CMK (cell line): Measurements from ENCODE around the gene MARCHF3.
A peak's percentile ranks its signal among the peaks of the same experiment; 100 is the strongest.
"Not testable (repeated sequence)": the region's sequence is repeated elsewhere in the genome, so short reads cannot be mapped to it uniquely, and the experiment has no call there.

Experiments
- DNase-seq: peaks from one replicate; pipeline ENCODE4 v3.0.0-alpha.2; 2010; ENCODE audit warnings: low read depth

MARCHF3 gene

DNA sequence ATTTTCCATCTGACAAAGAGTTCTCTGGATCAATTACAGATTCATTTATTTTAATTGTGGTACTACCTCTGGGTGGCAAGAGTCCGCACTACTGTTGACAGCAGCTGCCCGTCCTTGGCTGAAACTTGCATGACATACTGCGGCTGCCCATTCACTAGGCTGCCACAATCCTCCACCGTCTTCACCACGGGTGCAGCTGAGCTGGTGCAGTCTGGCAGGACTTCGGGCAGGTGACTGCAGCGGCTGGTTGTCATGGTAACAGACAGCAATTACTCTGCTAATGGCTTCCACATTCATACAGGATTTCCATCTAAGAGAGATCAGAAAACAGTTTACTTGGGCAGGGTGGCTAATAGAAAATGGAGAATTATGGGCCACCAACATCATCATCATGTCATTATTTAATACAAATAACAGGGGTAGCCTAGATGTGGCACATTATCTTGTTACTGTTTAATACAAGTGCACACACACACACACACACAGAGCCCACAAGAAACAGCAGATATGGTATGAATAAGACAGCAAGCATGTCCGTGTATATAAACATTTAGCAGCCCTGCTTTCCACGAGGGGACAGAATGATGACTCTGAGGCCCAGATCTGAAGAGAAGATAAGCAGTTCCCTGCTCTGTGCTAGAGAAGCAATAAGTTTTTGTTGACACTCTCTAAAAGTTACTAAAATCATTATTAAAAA lies 112.3 kb downstream of the MARCHF3 start:
- no peak for DNase-seq

DNA sequence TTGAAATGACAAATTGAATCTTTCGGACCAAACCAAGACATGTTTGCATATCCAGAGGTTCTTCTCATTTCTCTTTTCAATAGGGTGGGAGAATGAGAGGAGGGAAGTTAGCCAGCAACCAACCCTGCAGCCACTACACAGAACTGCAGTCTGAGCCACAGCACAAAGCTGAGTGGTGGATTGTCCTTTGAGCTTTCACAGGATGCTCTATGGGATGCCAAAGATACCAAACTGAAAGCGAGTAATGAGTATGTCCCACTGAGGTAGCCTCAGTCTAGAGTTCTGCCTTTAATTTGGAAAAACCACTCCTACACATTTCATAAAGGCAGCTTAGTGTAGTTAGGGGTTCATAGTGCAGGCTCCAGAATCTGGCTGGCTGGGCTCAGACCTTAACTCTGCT lies 114.9 kb downstream of the MARCHF3 start:
- DNase-seq: no peak

- no peak for DNase-seq
Measured at GRCh38 chr5:126914801-126915436, 115.4 kb downstream of the MARCHF3 start.

- DNase-seq: no peak
Measured at GRCh38 chr5:126912616-126913200, 117.7 kb downstream of the MARCHF3 start.

GRCh38 chr5:126911986-126912385 lies 118.4 kb downstream of the MARCHF3 start:
- peak; percentile 22 for DNase-seq

DNA sequence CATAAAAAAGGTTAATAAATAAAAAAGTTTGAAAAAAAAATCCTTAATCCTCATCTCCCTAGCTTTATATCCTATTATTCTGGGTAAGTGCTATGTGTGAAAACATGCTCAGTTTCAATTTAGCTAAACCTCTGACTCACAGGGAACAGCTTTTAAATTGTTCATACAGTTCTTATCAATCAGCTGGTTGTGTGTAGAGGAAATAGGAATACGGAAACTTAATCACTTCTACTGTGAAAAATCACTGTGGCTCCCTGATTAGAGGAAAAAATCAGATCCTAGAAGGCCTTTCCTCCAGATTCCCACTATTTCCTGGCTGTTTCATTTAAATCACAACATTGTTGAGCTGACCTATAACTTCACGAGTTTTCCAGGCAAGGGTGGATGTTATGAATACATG lies 120.5 kb downstream of the MARCHF3 start:
- DNase-seq: no peak

- not testable (repeated sequence) for DNase-seq
Measured at GRCh38 chr5:126904407-126904806, 126.0 kb downstream of the MARCHF3 start.

GRCh38 chr5:126900796-126901195 lies 129.6 kb downstream of the MARCHF3 start:
- no peak for DNase-seq

DNA sequence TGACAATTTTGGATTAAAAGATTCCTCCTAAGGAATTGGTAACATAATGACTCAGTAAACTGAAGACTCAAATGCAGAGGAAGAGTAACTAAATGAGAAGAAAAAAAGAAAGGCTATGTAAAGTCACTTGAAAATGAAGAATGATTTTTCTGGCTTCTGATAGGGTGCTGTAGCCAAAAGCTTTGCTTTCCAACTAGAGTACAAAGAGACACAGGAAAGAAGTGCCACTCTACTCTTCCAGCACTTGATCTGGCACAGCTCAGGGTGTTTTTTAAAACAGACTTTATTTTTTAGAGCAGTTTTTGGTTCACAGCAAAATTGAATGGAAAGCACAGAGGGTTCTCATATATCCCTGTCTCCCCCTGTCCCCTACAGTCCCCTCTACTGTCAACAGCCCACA lies 130.9 kb downstream of the MARCHF3 start:
- DNase-seq: no peak

- DNase-seq: no peak
Measured at GRCh38 chr5:126897851-126898630, 132.3 kb downstream of the MARCHF3 start.

GRCh38 chr5:126896170-126896702 lies 134.1 kb downstream of the MARCHF3 start:
- DNase-seq: no peak

DNA sequence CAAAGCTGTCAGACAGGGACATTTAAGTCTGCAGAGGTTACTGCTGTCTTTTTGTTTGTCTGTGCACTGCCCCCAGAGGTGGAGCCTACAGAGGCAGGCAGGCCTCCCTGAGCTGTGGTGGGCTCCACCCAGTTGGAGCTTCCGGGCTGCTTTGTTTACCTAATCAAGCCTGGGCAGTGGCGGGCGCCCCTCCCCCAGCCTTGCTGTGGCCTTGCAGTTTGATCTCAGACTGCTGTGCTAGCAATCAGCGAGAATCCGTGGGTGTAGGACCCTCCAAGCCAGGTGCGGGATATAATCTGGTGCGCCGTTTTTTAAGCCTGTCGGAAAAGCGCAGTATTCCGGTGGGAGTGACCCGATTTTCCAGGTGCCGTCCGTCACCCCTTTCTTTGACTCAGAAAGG lies 134.6 kb downstream of the MARCHF3 start:
- DNase-seq: not testable (repeated sequence)

DNA sequence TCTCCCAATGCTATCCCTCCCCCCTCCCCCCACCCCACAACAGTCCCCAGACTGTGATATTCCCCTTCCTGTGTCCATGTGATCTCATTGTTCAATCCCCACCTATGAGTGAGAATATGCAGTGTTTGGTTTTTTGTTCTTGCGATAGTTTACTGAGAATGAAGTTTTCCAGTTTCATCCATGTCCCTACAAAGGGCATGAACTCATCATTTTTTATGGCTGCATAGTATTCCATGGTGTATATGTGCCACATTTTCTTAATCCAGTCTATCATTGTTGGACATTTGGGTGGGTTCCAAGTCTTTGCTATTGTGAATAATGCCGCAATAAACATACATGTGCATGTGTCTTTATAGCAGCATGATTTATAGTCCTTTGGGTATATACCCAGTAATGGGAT lies 139.9 kb downstream of the MARCHF3 start:
- not testable (repeated sequence) for DNase-seq

- DNase-seq: no peak
Measured at GRCh38 chr5:126888175-126888574, 142.2 kb downstream of the MARCHF3 start.

DNA sequence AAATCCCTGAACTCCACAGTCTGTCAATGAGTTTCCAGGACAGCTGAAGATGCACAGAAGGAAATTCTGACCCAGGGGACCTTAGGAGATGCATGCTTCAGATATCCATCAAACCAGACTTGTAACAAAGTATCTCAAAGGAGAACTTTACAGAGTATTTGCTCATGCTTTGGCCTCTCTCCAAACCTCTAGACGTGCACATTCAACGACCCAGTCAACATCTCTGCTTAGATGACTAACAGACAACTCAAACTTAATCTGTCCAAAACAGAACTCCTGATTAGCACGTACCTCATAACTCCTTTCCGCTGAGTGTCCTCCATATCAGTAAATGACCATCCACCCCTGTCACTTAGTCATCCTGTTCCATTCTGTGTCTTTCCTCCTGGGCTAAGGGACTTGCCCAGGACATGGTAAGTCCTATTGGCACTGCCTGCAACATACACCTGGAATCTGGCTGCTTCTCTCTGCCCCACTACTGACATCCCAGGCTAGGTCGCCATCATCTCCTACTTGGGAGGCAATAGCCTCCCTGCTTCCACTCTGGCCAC lies 146.0 kb downstream of the MARCHF3 start:
- peak; percentile 35 for DNase-seq

- no peak for DNase-seq
Measured at GRCh38 chr5:126883564-126884245, 146.7 kb downstream of the MARCHF3 start.

- no peak for DNase-seq
Measured at GRCh38 chr5:126881821-126882600, 148.3 kb downstream of the MARCHF3 start.

DNA sequence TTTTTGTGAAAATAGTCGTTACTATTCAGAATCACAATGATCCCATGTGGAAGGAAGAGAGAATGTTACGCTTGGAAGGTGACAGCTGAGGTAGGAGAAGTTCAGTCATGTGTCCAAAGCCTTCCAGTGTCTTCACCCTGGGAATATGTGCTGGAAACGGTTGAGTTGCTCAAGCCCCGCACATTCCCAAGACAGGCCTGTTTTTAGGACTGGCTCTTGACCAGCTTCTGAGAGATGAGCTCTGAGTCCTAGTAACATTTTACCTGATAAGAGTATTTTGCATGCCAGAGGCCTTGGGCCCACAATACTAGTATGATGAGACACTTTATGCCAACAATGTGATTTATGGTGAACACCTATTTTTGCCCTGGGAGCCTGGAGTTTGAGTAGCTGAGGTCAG lies 151.7 kb downstream of the MARCHF3 start:
- DNase-seq: no peak

- no peak for DNase-seq
Measured at GRCh38 chr5:126878085-126878484, 152.3 kb downstream of the MARCHF3 start.

DNA sequence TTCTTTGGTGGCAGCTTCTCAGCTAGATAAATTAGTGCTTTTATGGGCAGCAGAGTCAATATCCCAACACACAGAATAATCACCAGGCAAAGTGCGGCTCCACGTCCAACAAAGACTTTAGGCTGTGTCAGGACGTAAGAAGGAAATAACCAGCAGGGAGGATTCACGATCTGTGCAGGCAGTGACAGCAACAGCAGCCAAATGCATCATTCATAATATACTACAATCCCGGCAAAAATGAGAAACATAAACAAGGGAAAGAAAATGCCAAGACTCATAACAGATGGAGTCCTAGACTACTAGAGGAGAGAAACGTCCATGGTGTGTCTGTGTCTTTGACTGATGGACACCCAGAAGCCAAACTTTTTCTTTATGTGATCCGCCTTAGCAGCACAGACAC lies 152.8 kb downstream of the MARCHF3 start:
- DNase-seq: no peak

- no peak for DNase-seq
Measured at GRCh38 chr5:126875303-126875785, 155.0 kb downstream of the MARCHF3 start.
